GM18868 (cell line): ENCODE data around the gene ADTRP.
"Not testable (repeated sequence)": the region's sequence is repeated elsewhere in the genome, so short reads cannot be mapped to it uniquely, and the experiment has no call there.

Experiments
- ATAC-seq: cut with Tn5 transposase; IDR thresholded peaks from one replicate; pipeline ENCODE4 v1.9.1; 2021; ENCODE audit warnings: mild to moderate bottlenecking, moderate library complexity; ENCODE audit not compliant: unreplicated experiment

Gene ADTRP

GRCh38 chr6:11804135-11804534 lies 25.5 kb upstream of the ADTRP start:
- no peak for ATAC-seq

GRCh38 chr6:11803591-11803971 lies 25.0 kb upstream of the ADTRP start:
- no peak for ATAC-seq

GRCh38 chr6:11802886-11803590 lies 24.4 kb upstream of the ADTRP start:
- no peak for ATAC-seq

- not testable (repeated sequence) for ATAC-seq
Measured at GRCh38 chr6:11800531-11800930, 21.9 kb upstream of the ADTRP start.

GRCh38 chr6:11798538-11798937 lies 19.9 kb upstream of the ADTRP start:
- no peak for ATAC-seq

- ATAC-seq, result no peak
Measured at GRCh38 chr6:11798096-11798495, 19.5 kb upstream of the ADTRP start.

- no peak for ATAC-seq
Measured at GRCh38 chr6:11796829-11797228, 18.2 kb upstream of the ADTRP start.

GRCh38 chr6:11795403-11795802 lies 16.8 kb upstream of the ADTRP start:
- ATAC-seq, result no peak

GRCh38 chr6:11793277-11793676 lies 14.7 kb upstream of the ADTRP start:
- ATAC-seq, result no peak

- ATAC-seq, result no peak
Measured at GRCh38 chr6:11791354-11792107, 12.9 kb upstream of the ADTRP start.

GRCh38 chr6:11789744-11790143 lies 11.1 kb upstream of the ADTRP start:
- ATAC-seq, result no peak

- ATAC-seq, result no peak
Measured at GRCh38 chr6:11788043-11788442, 9.4 kb upstream of the ADTRP start.

- peak; percentile 84 for ATAC-seq
Measured at GRCh38 chr6:11785774-11786579, 7.4 kb upstream of the ADTRP start.

- peak; percentile 72 for ATAC-seq
Measured at GRCh38 chr6:11785415-11785773, 6.8 kb upstream of the ADTRP start.

GRCh38 chr6:11784341-11784740 lies 5.7 kb upstream of the ADTRP start:
- ATAC-seq, result no peak

GRCh38 chr6:11783524-11784064 lies 5.0 kb upstream of the ADTRP start:
- ATAC-seq, result no peak

- ATAC-seq, result no peak
Measured at GRCh38 chr6:11782524-11782923, 3.9 kb upstream of the ADTRP start.

GRCh38 chr6:11780097-11780428 lies 1.5 kb upstream of the ADTRP start:
- no peak for ATAC-seq

GRCh38 chr6:11779329-11780096 lies 910 bp upstream of the ADTRP start:
- ATAC-seq, result no peak

- ATAC-seq, result no peak
Measured at GRCh38 chr6:11778036-11778435, 567 bp downstream of the ADTRP start.
